ENCODE results near the gene ZDBF2. TPM values are rescaled to one million over a fixed set of nuclear protein-coding genes. Genes with fewer than 3 reads are reported as not detected.

ZDBF2 gene
- total RNA-seq, 2 donors from 2014 or later: 13.2 to 13.5 TPM

- Histone ChIP-seq H3K4me3 (no peak overlapping the region), H3K27ac (no peak overlapping the region), H3K9me3 (no peaks in the 10 kb centered on the region), H3K4me1 (no peaks in the 10 kb centered on the region), H3K27me3 (peaks cover 0 to 12% of the 10 kb centered on the region in 2 donors), H3K36me3 (replicated peaks in 1 of 2; ENCODE audit: insufficient read depth in 1 of 2, low read depth in 2 of 2) (no peaks in the 10 kb centered on the region)
- intact Hi-C loops (cut with DNase I): no loop called here
- ATAC-seq: no peak
- TF ChIP-seq POLR2A (IDR thresholded peaks at IDR 0.05): no peak
- TF ChIP-seq CTCF (IDR thresholded peaks at IDR 0.05): no peak
- no peak for DNase-seq
- WGBS, 2 donors: 27 to 43% methylated on average over 10 of the region's 10 CpGs
Observed at GRCh38 chr2:206259376-206260187, 14.9 kb upstream of the ZDBF2 start.

- no peaks in the 10 kb centered on the region for H3K9me3 ChIP-seq
- intact Hi-C loops (cut with DNase I): no loop called here
- H3K4me3 ChIP-seq: no peak overlapping the region
- WGBS, 2 donors: 15 to 24% methylated on average over 7 of the region's 7 CpGs
- peaks cover 0 to 12% of the 10 kb centered on the region in 2 donors for H3K27me3 ChIP-seq
- H3K27ac ChIP-seq: no peak overlapping the region
- H3K36me3 ChIP-seq (replicated peaks in 1 of 2; ENCODE audit: insufficient read depth in 1 of 2, low read depth in 2 of 2): no peaks in the 10 kb centered on the region
- TF ChIP-seq POLR2A (IDR thresholded peaks at IDR 0.05): no peak
- TF ChIP-seq CTCF (IDR thresholded peaks at IDR 0.05): peak in 5 of 7 experiments; percentile 10 to 36 (median 25)
- ATAC-seq (no peak), DNase-seq (no peak)
- no peaks in the 10 kb centered on the region for H3K4me1 ChIP-seq
Observed at GRCh38 chr2:206260188-206261012, 14.1 kb upstream of the ZDBF2 start.

- Histone ChIP-seq H3K27ac (no peak overlapping the region), H3K36me3 (replicated peaks in 1 of 2; ENCODE audit: insufficient read depth in 1 of 2, low read depth in 2 of 2) (no peaks in the 10 kb centered on the region), H3K9me3 (no peaks in the 10 kb centered on the region), H3K4me1 (no peaks in the 10 kb centered on the region), H3K4me3 (no peak overlapping the region), H3K27me3 (peaks cover 0 to 17% of the 10 kb centered on the region in 2 donors)
- intact Hi-C loops (cut with DNase I): no loop called here
- ATAC-seq (no peak), DNase-seq (no peak)
- whole genome bisulfite sequencing, 2 donors: 42 to 46% methylated on average over 21 of the region's 21 CpGs
- no peak for TF ChIP-seq CTCF (IDR thresholded peaks at IDR 0.05)
- no peak for TF ChIP-seq POLR2A (IDR thresholded peaks at IDR 0.05)
Observed at GRCh38 chr2:206263959-206264603, 10.4 kb upstream of the ZDBF2 start.

GRCh38 chr2:206266130-206267125 is 8.0 kb upstream of the ZDBF2 start:
- H3K27me3 ChIP-seq: peaks cover 0 to 17% of the 10 kb centered on the region in 2 donors
- intact Hi-C loops (cut with DNase I): no loop called here

More at GRCh38 chr2:206266130-206267125, 8.0 kb upstream of the ZDBF2 start:
- H3K4me3 ChIP-seq: no peak overlapping the region
- ATAC-seq (no peak), DNase-seq (no peak)
- H3K9me3 ChIP-seq: no peaks in the 10 kb centered on the region
- H3K36me3 ChIP-seq (replicated peaks in 1 of 2; ENCODE audit: insufficient read depth in 1 of 2, low read depth in 2 of 2): no peaks in the 10 kb centered on the region
- TF ChIP-seq CTCF (IDR thresholded peaks at IDR 0.05) (no peak), POLR2A (IDR thresholded peaks at IDR 0.05) (no peak)
- H3K4me1 ChIP-seq: no peaks in the 10 kb centered on the region
- H3K27ac ChIP-seq: no peak overlapping the region
- WGBS, 2 donors: 44 to 50% methylated on average over 9 to 10 of the region's 10 CpGs

All from body of pancreas (tissue), 4 donors.